GM21447 (cell line): ENCODE results near the gene MEGF11.
A peak's percentile ranks its signal among the peaks of the same experiment; 100 is the strongest.
"Not testable (repeated sequence)": the region's sequence is repeated elsewhere in the genome, so short reads cannot be mapped to it uniquely, and the experiment has no call there.

ENCODE experiments used
- ATAC-seq: cut with Tn5 transposase; IDR thresholded peaks from one replicate; pipeline ENCODE4 v1.9.1; 2021; ENCODE audit not compliant: unreplicated experiment

The MEGF11 gene

GRCh38 chr15:65869954-65870871, 383.3 kb downstream of the MEGF11 start:
- no peak for ATAC-seq

GRCh38 chr15:65869126-65869953, 384.2 kb downstream of the MEGF11 start, which contains the start of gene RAB11A:
TSS of gene RAB11A (plus strand) at chr15:65869491. CDS start at chr15:65869586, 95 bp downstream.
- peak; percentile 86 for ATAC-seq

GRCh38 chr15:65868546-65869125, 384.9 kb downstream of the MEGF11 start:
- no peak for ATAC-seq

GRCh38 chr15:65867933-65868332, 385.6 kb downstream of the MEGF11 start:
- not testable (repeated sequence) for ATAC-seq

- ATAC-seq: no peak
Measured at GRCh38 chr15:65867244-65867643, 386.3 kb downstream of the MEGF11 start.

- no peak for ATAC-seq
Measured at GRCh38 chr15:65863106-65863505, 390.4 kb downstream of the MEGF11 start.

GRCh38 chr15:65862682-65863081, 390.9 kb downstream of the MEGF11 start:
- ATAC-seq: no peak

GRCh38 chr15:65857718-65858402, 395.7 kb downstream of the MEGF11 start:
- no peak for ATAC-seq

GRCh38 chr15:65856821-65857455, 396.6 kb downstream of the MEGF11 start:
- no peak for ATAC-seq

GRCh38 chr15:65851981-65852380, 401.6 kb downstream of the MEGF11 start:
- no peak for ATAC-seq

- ATAC-seq: no peak
Measured at GRCh38 chr15:65847989-65848388, 405.6 kb downstream of the MEGF11 start.

GRCh38 chr15:65845826-65846519, 407.6 kb downstream of the MEGF11 start:
- no peak for ATAC-seq
